ENCODE data around the gene GFER. TPM values are rescaled to one million over a fixed set of nuclear protein-coding genes. Genes with fewer than 3 reads are reported as not detected.
"Not testable (repeated sequence)": the region's sequence is repeated elsewhere in the genome, so short reads cannot be mapped to it uniquely, and the experiment has no call there.

The GFER gene
- 10 to 100 TPM; 18.9 to 34.2 (median 28.4) TPM for total RNA-seq
- polyA plus RNA-seq = 10 to 100 TPM; 40.0 to 53.2 (median 43.5) TPM
- long read RNA-seq, donor 1, transcript GFER-201 (3 exons, 2,345 nt) = major isoform, 18 of 20 reads
- long read RNA-seq, donor 1, partial matches to known transcripts = 0 of 20 reads
- long read RNA-seq, donor 1, other reads (novel, unspliced or antisense) = 0 of 20 reads
- long read RNA-seq, donor 2, transcript GFER-201 (3 exons, 2,345 nt) = major isoform, 17 of 21 reads
- long read RNA-seq, donor 2, partial matches to known transcripts = 0 of 21 reads
- long read RNA-seq, donor 2, other reads (novel, unspliced or antisense) = 0 of 21 reads

DNA sequence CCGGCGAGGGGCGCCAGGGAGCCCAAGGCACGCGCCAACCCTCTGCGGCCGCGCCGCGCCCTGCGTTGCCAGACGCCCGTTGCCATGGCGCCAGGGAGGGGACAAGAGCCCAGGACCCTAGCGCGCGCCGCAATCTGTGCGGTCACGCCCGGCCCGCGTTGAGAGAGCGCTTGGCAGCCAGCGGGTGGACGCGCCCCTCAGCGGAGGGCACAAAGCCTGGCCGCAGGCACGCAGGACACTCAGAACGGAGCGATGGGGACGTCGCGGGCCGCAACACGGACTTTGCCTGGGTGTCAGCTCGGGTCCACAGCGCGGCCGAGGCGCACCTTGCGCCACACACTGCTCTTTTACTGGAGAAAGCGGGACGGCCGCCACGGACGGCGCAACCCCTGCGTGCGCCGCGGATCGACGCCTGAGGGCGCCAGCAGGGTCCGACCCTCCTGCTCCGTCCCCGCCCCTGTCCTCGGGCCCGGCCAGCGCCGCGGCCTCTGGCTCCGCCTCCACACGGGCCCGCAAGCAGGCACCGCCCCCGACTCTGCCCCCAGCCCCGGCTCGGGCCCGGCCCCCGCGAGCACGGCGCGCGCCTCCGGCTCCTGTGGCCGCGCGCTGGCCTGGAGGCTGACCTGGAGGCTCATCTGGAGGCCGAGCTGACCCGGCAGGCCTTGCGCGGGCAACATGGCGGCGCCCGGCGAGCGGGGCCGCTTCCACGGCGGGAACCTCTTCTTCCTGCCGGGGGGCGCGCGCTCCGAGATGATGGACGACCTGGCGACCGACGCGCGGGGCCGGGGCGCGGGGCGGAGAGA, at the start of gene GFER:
Gene GFER (plus strand): TSS at position 650 of the 803 bp plus-strand sequence. CDS start 26 bp downstream, at position 676.
- TF ChIP-seq, protein P1, sequence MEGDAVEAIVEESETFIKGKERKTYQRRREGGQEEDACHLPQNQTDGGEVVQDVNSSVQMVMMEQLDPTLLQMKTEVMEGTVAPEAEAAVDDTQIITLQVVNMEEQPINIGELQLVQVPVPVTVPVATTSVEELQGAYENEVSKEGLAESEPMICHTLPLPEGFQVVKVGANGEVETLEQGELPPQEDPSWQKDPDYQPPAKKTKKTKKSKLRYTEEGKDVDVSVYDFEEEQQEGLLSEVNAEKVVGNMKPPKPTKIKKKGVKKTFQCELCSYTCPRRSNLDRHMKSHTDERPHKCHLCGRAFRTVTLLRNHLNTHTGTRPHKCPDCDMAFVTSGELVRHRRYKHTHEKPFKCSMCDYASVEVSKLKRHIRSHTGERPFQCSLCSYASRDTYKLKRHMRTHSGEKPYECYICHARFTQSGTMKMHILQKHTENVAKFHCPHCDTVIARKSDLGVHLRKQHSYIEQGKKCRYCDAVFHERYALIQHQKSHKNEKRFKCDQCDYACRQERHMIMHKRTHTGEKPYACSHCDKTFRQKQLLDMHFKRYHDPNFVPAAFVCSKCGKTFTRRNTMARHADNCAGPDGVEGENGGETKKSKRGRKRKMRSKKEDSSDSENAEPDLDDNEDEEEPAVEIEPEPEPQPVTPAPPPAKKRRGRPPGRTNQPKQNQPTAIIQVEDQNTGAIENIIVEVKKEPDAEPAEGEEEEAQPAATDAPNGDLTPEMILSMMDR (IDR thresholded peaks at IDR 0.05) = peak; percentile 41
- intact Hi-C loops (cut with DNase I) = no loop called here
- WGBS, 3 donors = 0% methylated on average over 55 to 109 of the region's 109 CpGs
- H3K9me3 ChIP-seq = no peaks in the 10 kb centered on the region
- H3K4me1 ChIP-seq = peaks cover 32% of the 10 kb centered on the region
- peaks cover 0 to 8% (median 4%) of the 10 kb centered on the region in 3 donors for H3K27me3 ChIP-seq (ENCODE audit: insufficient read depth in 3 of 3, low read length in 2 of 3)
- peak within 1 kb of the TSS; percentile 67 for H3K27ac ChIP-seq
- peaks cover 4 to 29% of the 10 kb centered on the region in 2 donors for H3K36me3 ChIP-seq (ENCODE audit: insufficient read depth in 1 of 2, low read depth in 1 of 2)
- ATAC-seq (peak; percentile 89 to 92 (median 90)), DNase-seq (peak; percentile 91 to 95)
- H3K4me3 ChIP-seq = peak within 1 kb of the TSS; percentile 93

DNA sequence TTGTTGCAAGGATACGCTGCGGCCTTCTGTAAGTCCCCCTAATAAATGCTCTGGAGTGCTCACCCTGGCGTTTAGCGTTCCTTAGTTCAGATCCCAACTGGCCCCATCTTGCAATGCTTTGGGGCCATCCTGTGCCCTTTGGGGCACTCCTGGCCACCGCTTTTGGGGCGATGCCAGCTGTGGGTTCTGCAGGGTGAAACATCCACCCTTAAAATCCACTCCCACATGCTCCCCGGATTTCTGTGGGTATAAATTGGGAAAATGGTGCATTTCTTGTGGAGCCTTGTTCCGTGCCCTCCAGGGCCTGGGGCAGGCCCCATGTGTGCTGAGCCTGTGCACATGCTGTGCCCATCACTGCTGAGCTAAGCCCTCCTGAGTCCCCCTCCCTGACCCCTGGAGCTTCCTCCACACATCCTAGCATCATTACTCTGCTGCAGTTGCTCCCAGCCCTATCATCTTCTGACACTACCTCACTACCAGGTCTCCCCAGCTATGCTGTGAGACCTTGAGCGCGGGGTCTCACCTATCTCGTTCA, 47.0 kb upstream of the GFER start:
- H3K27me3 ChIP-seq (ENCODE audit: insufficient read depth in 3 of 3, low read length in 2 of 3) = no peaks in the 10 kb centered on the region
- TF ChIP-seq, protein P1 (IDR thresholded peaks at IDR 0.05) = no peak
- H3K4me3 ChIP-seq = no peak overlapping the region
- DNase-seq = no peak
- peaks cover 7 to 46% of the 10 kb centered on the region in 2 donors for H3K36me3 ChIP-seq (ENCODE audit: insufficient read depth in 1 of 2, low read depth in 1 of 2)
- WGBS, 3 donors = 91 to 94% (median 93%) methylated on average over 11 of the region's 11 CpGs
- peaks cover 23% of the 10 kb centered on the region for H3K4me1 ChIP-seq
- no peak overlapping the region for H3K27ac ChIP-seq
- intact Hi-C loops (cut with DNase I) = loop anchor here in 1 of 2 donors (10.0 kb wide), 1 partner anchor 322 kb away; the partner anchor contains the start of genes CRAMP1 and IFT140
- no peaks in the 10 kb centered on the region for H3K9me3 ChIP-seq
- ATAC-seq = no peak

DNA sequence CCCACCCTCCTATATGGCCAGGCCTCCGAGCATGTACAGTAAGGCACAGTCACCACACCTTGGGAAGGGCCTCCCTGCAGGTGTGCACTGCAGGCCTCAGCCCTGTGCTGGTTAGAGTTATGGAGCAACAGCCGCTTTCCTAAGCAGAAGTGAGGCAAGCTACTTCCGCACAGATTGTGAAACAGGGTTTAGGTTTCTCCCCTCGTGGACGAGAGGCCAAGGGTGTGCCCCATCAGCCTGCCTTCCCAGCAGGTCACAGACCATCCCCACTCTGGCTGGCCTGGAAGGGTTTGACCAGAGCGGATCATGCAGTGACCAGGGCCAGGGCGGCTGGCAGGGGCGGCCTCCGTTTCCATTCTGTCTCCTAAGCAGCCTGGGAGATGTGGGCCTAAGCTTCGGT, 45.7 kb upstream of the GFER start:
- Histone ChIP-seq H3K9me3 (no peaks in the 10 kb centered on the region), H3K27ac (peak overlapping the region; percentile 23), H3K36me3 (ENCODE audit: insufficient read depth in 1 of 2, low read depth in 1 of 2) (peaks cover 7 to 46% of the 10 kb centered on the region in 2 donors), H3K27me3 (ENCODE audit: insufficient read depth in 3 of 3, low read length in 2 of 3) (no peaks in the 10 kb centered on the region), H3K4me1 (peaks cover 29% of the 10 kb centered on the region), H3K4me3 (no peak overlapping the region)
- ATAC-seq = no peak
- DNase-seq = no peak
- 81 to 93% (median 86%) methylated on average over 10 of the region's 10 CpGs for WGBS, 3 donors
- intact Hi-C loops (cut with DNase I) = loop anchor here in 1 of 2 donors (10.0 kb wide), 1 partner anchor 324 kb away; the partner anchor contains the start of genes CRAMP1 and IFT140
- TF ChIP-seq, protein P1 (IDR thresholded peaks at IDR 0.05) = no peak

DNA sequence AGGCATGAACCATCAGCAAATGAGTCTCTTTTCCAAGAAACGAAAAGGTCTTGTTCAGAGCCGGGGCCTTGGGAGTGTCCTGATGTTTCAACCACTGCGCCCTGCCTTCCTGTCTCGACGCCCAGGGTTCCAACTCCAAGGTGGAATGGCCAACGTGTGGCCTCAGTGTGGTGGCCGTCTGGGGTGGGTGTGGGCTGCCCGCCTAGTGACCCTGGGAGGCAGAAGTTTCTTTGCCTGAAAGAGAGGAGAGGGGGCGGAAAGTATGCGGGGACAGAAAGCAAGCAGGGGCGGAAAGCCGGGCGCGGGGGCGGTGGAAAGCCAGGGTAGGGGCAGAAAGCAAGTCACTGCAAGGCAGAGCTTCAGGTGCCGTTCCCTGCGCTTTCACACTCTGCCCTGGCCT, 45.1 kb upstream of the GFER start:
- no peaks in the 10 kb centered on the region for H3K9me3 ChIP-seq
- H3K27me3 ChIP-seq (ENCODE audit: insufficient read depth in 3 of 3, low read length in 2 of 3) = no peaks in the 10 kb centered on the region
- DNase-seq = no peak
- no peak for ATAC-seq
- TF ChIP-seq, protein P1 (IDR thresholded peaks at IDR 0.05) = no peak
- WGBS, 3 donors = 92 to 93% (median 92%) methylated on average over 16 to 17 of the region's 17 CpGs
- H3K36me3 ChIP-seq (ENCODE audit: insufficient read depth in 1 of 2, low read depth in 1 of 2) = peaks cover 7 to 46% of the 10 kb centered on the region in 2 donors
- H3K4me1 ChIP-seq = peaks cover 35% of the 10 kb centered on the region
- intact Hi-C loops (cut with DNase I) = loop anchor here in 1 of 2 donors (10.0 kb wide), 1 partner anchor 324 kb away; the partner anchor contains the start of genes CRAMP1 and IFT140
- no peak overlapping the region for H3K4me3 ChIP-seq
- H3K27ac ChIP-seq = peak overlapping the region; percentile 23

GRCh38 chr16:1939833-1940232, 44.2 kb upstream of the GFER start:
- H3K27me3 ChIP-seq (ENCODE audit: insufficient read depth in 3 of 3, low read length in 2 of 3); DNase-seq; ATAC-seq; H3K9me3 ChIP-seq: not testable (repeated sequence)
- Histone ChIP-seq H3K36me3 (ENCODE audit: insufficient read depth in 1 of 2, low read depth in 1 of 2) (peaks cover 7 to 46% of the 10 kb centered on the region in 2 donors), H3K4me1 (peaks cover 43% of the 10 kb centered on the region), H3K27ac (peak overlapping the region; percentile 89), H3K4me3 (peak overlapping the region; percentile 85)
- intact Hi-C loops (cut with DNase I) = loop anchor here (10.0 kb wide), 2 partner anchors 165 to 325 kb away; partner anchors contain the start of genes CRAMP1 (in 1 of the 2), EME2 (in 1 of the 2), IFT140 (in 1 of the 2) and MRPS34 (in 1 of the 2)
- 95 to 97% (median 95%) methylated on average over 8 of the region's 8 CpGs for WGBS, 3 donors
